NT2/D1 (cell line): ENCODE measurements around the gene TMEM190.

Experiments
- YY1 ChIP-seq: IDR thresholded peaks from 2 replicates; pipeline ENCODE4 v1.6.1; 2011; ENCODE audit not compliant: insufficient read length, insufficient read depth
- ZNF274 ChIP-seq: IDR thresholded peaks from 2 replicates; pipeline ENCODE4 v1.6.1; 2011; ENCODE audit warnings: mild to moderate bottlenecking, low read depth, low read length

GRCh38 chr19:55400281-55401087, 23.9 kb downstream of the TMEM190 start:
- TF ChIP-seq ZNF274 (no peak), YY1 (no peak)
